Measurements from ENCODE around the gene ABCF1.

Gene ABCF1

DNA sequence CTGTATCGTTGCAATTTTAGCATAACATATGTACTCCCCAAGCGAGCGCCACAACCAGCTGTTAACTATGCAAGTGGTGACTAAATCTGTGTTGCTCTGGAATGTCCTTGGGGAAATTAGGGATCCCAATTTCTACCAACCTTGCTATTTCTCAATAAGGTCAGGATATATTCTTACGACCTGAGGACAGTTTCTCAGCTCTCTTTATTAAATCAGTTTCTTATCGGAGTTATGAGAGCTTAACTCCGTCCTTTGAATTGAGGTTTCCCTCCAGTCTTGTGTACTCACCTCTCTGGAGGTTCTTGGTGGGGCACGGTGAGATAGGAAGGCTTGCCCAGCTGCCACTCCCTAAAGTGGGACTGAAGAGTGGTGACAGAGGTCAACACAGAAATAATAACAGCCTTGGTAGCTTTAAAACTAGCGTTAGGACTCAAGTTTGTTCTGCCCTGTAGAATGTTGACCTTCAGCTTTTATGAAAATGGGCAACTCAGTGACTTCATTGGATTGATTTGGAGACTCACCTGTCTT, 47.1 kb downstream of the ABCF1 start:
- DNase-seq (ENCODE audit: extremely low spot score), result no peak
- ChIA-PET CTCF (interaction anchor here (0.6 to 0.7 kb wide), 3 partner anchors 14 to 61 kb away, joined by 4 to 5 read pairs (median 5); no protein-coding TSS in a partner anchor), POLR2A (interaction anchor here (0.6 to 2.0 kb wide), 13 partner anchors 8 to 125 kb away, joined by 3 to 10 read pairs (median 3); partner anchors contain the start of genes ABCF1, ATAT1, C6orf136 and DHX16)
- TF ChIP-seq ARNT (IDR thresholded peaks at IDR 0.05), result no peak
- TF ChIP-seq SP1 (IDR thresholded peaks at IDR 0.05), result no peak
- TF ChIP-seq FOXM1 (IDR thresholded peaks at IDR 0.05; ENCODE audit: borderline replicate concordance), result no peak
- TF ChIP-seq L3MBTL2 (conservative IDR thresholded peaks at IDR 0.05), result no peak
- TF ChIP-seq FOXK2 (IDR thresholded peaks at IDR 0.05), result no peak
- TF ChIP-seq LEF1 (IDR thresholded peaks at IDR 0.05; ENCODE audit: borderline replicate concordance), result no peak
- TF ChIP-seq BHLHE40 (IDR thresholded peaks at IDR 0.05; ENCODE audit: borderline replicate concordance), result no peak
- no peak for TF ChIP-seq CTBP1 (IDR thresholded peaks at IDR 0.05; ENCODE audit: borderline replicate concordance)
- TF ChIP-seq PKNOX1 (IDR thresholded peaks at IDR 0.05), result no peak
- no peak for TF ChIP-seq SUZ12 (IDR thresholded peaks at IDR 0.05)

GRCh38 chr6:30619561-30619960, 48.3 kb downstream of the ABCF1 start:
- TF ChIP-seq CTBP1 (IDR thresholded peaks at IDR 0.05; ENCODE audit: borderline replicate concordance) (no peak), SP1 (IDR thresholded peaks at IDR 0.05) (no peak), TARDBP (IDR thresholded peaks at IDR 0.05) (no peak), ARNT (IDR thresholded peaks at IDR 0.05) (no peak), BHLHE40 (IDR thresholded peaks at IDR 0.05; ENCODE audit: borderline replicate concordance) (no peak), NFRKB (IDR thresholded peaks at IDR 0.05) (no peak), L3MBTL2 (conservative IDR thresholded peaks at IDR 0.05) (no peak), ELF4 (IDR thresholded peaks at IDR 0.05) (no peak), FOXA1 (IDR thresholded peaks at IDR 0.05) (no peak), LEF1 (IDR thresholded peaks at IDR 0.05; ENCODE audit: borderline replicate concordance) (no peak), HDGF (IDR thresholded peaks at IDR 0.05; ENCODE audit: borderline replicate concordance) (no peak), FOXM1 (IDR thresholded peaks at IDR 0.05; ENCODE audit: borderline replicate concordance) (no peak)
- ChIA-PET CTCF (no interaction called here), POLR2A (no interaction called here)
- DNase-seq (ENCODE audit: extremely low spot score), result no peak

- ChIA-PET POLR2A (interaction anchor here (0.9 to 1.8 kb wide), 4 partner anchors 8 to 15 kb away, joined by 4 to 18 read pairs (median 8); partner anchors contain the start of genes MRPS18B and PPP1R10), CTCF (no interaction called here)
- TF ChIP-seq CTBP1 (IDR thresholded peaks at IDR 0.05; ENCODE audit: borderline replicate concordance) (no peak), FOXM1 (IDR thresholded peaks at IDR 0.05; ENCODE audit: borderline replicate concordance) (no peak), FOXA1 (IDR thresholded peaks at IDR 0.05) (no peak), ARNT (IDR thresholded peaks at IDR 0.05) (no peak), SP1 (IDR thresholded peaks at IDR 0.05) (no peak), TARDBP (IDR thresholded peaks at IDR 0.05) (no peak), NFRKB (IDR thresholded peaks at IDR 0.05) (no peak)
- no peak for DNase-seq (ENCODE audit: extremely low spot score)
Observed at GRCh38 chr6:30625511-30625910, 54.3 kb downstream of the ABCF1 start.

GRCh38 chr6:30626484-30627366, 55.5 kb downstream of the ABCF1 start, which contains the start of gene ATAT1:
TSS of gene ATAT1 (plus strand) at chr6:30626874.
- peak; percentile 87 for DNase-seq (ENCODE audit: extremely low spot score)
- TF ChIP-seq ZNF384 (IDR thresholded peaks at IDR 0.05) (no peak), NFRKB (IDR thresholded peaks at IDR 0.05) (no peak), FOXK2 (IDR thresholded peaks at IDR 0.05) (no peak), HDGF (IDR thresholded peaks at IDR 0.05; ENCODE audit: borderline replicate concordance) (no peak), L3MBTL2 (conservative IDR thresholded peaks at IDR 0.05) (no peak), ARNT (IDR thresholded peaks at IDR 0.05) (no peak), FOXA1 (IDR thresholded peaks at IDR 0.05) (no peak)
- POLR2A ChIA-PET, result interaction anchor here (0.8 to 1.8 kb wide), 5 partner anchors 9 to 46 kb away, joined by 3 to 18 read pairs (median 6); partner anchors contain the start of genes DHX16, MRPS18B and PPP1R10
- CTCF ChIA-PET, result no interaction called here

GRCh38 chr6:30635834-30636233, 64.6 kb downstream of the ABCF1 start:
- no peak for TF ChIP-seq CTBP1 (IDR thresholded peaks at IDR 0.05; ENCODE audit: borderline replicate concordance)
- no peak for TF ChIP-seq TARDBP (IDR thresholded peaks at IDR 0.05)
- TF ChIP-seq ZNF384 (IDR thresholded peaks at IDR 0.05), result no peak
- TF ChIP-seq LEF1 (IDR thresholded peaks at IDR 0.05; ENCODE audit: borderline replicate concordance), result no peak
- TF ChIP-seq ARNT (IDR thresholded peaks at IDR 0.05), result no peak
- no peak for TF ChIP-seq NFRKB (IDR thresholded peaks at IDR 0.05)
- no peak for TF ChIP-seq FOXK2 (IDR thresholded peaks at IDR 0.05)
- TF ChIP-seq BHLHE40 (IDR thresholded peaks at IDR 0.05; ENCODE audit: borderline replicate concordance), result no peak
- no peak for TF ChIP-seq FOXM1 (IDR thresholded peaks at IDR 0.05; ENCODE audit: borderline replicate concordance)
- TF ChIP-seq ELF4 (IDR thresholded peaks at IDR 0.05), result no peak
- TF ChIP-seq SP1 (IDR thresholded peaks at IDR 0.05), result no peak
- no peak for TF ChIP-seq SUZ12 (IDR thresholded peaks at IDR 0.05)
- POLR2A ChIA-PET, result no interaction called here
- CTCF ChIA-PET, result no interaction called here
- no peak for DNase-seq (ENCODE audit: extremely low spot score)

GRCh38 chr6:30640481-30640880, 69.2 kb downstream of the ABCF1 start:
- TF ChIP-seq PKNOX1 (IDR thresholded peaks at IDR 0.05), result no peak
- no peak for TF ChIP-seq FOXA1 (IDR thresholded peaks at IDR 0.05)
- TF ChIP-seq LEF1 (IDR thresholded peaks at IDR 0.05; ENCODE audit: borderline replicate concordance), result no peak
- TF ChIP-seq FOXK2 (IDR thresholded peaks at IDR 0.05), result no peak
- TF ChIP-seq ZNF384 (IDR thresholded peaks at IDR 0.05), result no peak
- no peak for TF ChIP-seq SUZ12 (IDR thresholded peaks at IDR 0.05)
- no peak for TF ChIP-seq BHLHE40 (IDR thresholded peaks at IDR 0.05; ENCODE audit: borderline replicate concordance)
- TF ChIP-seq L3MBTL2 (conservative IDR thresholded peaks at IDR 0.05), result no peak
- TF ChIP-seq ELF4 (IDR thresholded peaks at IDR 0.05), result no peak
- no peak for TF ChIP-seq ARNT (IDR thresholded peaks at IDR 0.05)
- no peak for TF ChIP-seq HDGF (IDR thresholded peaks at IDR 0.05; ENCODE audit: borderline replicate concordance)
- TF ChIP-seq SP1 (IDR thresholded peaks at IDR 0.05), result no peak
- TF ChIP-seq FOXM1 (IDR thresholded peaks at IDR 0.05; ENCODE audit: borderline replicate concordance), result no peak
- TF ChIP-seq CTBP1 (IDR thresholded peaks at IDR 0.05; ENCODE audit: borderline replicate concordance), result no peak
- TF ChIP-seq NFRKB (IDR thresholded peaks at IDR 0.05), result no peak
- TF ChIP-seq TARDBP (IDR thresholded peaks at IDR 0.05), result no peak
- DNase-seq (ENCODE audit: extremely low spot score), result no peak
- ChIA-PET POLR2A (interaction anchor here (1.1 kb wide), 1 partner anchor 15 kb away, joined by 4 read pairs; no protein-coding TSS in a partner anchor), CTCF (no interaction called here)
